ENCODE data around the gene MTR.
"Not testable (repeated sequence)": the region's sequence is repeated elsewhere in the genome, so short reads cannot be mapped to it uniquely, and the experiment has no call there.

The MTR gene

DNA sequence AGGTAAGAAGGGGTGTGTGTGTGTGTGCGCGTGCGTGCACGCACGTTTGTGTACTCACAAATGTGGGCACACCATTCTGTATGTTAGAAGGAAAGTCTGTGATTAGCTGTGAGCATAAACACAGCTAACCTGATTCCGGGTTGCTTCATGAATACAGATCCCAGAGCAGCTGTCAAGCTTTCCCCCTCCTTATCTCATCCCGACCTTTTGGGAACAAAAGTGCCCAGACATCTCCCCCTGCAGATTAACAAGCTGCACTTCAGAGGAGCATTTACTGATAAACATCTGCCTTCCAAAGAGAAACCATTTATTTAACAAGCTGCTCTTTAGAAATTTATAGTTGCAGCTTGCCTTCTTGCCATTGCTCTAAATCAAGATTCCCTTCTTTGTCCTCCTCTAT, 112.1 kb downstream of the MTR start:
- 83% methylated on average over 7 of the region's 7 CpGs for WGBS
- Histone ChIP-seq H3K4me1 (ENCODE audit: insufficient read depth, low read length) (no peaks in the 10 kb centered on the region), H3K27ac (ENCODE audit: low read depth, low read length) (no peak overlapping the region), H3K4me3 (ENCODE audit: low read length) (no peak overlapping the region), H3K27me3 (ENCODE audit: insufficient read depth, low read length) (no peaks in the 10 kb centered on the region), H3K9ac (ENCODE audit: low read depth, low read length) (no peak overlapping the region), H3K9me3 (ENCODE audit: insufficient read depth, low read depth, low read length) (no peaks in the 10 kb centered on the region; the same call in 1 of the 2 replicates), H3K36me3 (ENCODE audit: insufficient read depth, low read length) (no peaks in the 10 kb centered on the region)

DNA sequence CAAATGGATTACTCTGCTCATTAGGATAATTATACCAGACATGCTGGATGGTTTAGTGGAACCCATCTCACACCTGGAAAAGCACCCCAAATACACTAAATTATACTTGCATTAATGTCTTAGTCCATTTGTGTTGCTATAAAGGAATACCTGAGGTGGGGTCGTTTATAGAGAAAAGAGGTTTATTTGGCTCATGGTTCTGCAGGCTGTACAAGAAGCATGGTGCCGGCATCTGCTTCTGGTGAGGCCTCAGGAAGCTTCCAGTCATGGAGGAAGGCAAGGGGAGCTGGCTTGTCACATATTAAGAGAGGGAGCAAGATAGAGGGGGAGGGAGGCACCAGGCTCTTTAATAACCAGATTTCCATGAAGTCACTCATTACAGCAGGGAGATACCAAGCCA, 113.6 kb downstream of the MTR start:
- Histone ChIP-seq H3K36me3 (ENCODE audit: insufficient read depth, low read length) (no peaks in the 10 kb centered on the region), H3K4me3 (ENCODE audit: low read length) (no peak overlapping the region)
- WGBS, result 88% methylated on average over 2 of the region's 2 CpGs

DNA sequence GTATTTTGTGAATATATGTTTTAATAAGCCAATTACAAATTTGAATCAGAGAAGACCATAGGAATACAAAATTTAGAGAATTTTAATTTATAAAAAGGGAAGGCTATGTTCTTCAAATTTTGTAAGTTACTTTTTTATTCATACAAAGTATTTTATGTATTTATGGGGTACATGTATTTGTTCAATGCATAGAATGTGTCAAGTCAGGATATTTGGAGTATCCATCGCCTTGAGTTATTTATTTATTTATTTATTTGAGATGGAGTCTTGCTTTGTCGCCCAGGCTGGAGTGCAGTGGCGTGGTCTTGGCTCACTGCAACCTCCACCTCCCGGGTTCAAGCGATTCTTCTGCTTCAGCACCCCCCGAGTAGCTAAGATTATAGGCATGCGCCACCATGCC, 116.0 kb downstream of the MTR start:
- not testable (repeated sequence) for H3K9ac ChIP-seq (ENCODE audit: low read depth, low read length); H3K4me1 ChIP-seq (ENCODE audit: insufficient read depth, low read length); H3K4me3 ChIP-seq (ENCODE audit: low read length); H3K27me3 ChIP-seq (ENCODE audit: insufficient read depth, low read length); H3K27ac ChIP-seq (ENCODE audit: low read depth, low read length); H3K9me3 ChIP-seq (ENCODE audit: insufficient read depth, low read depth, low read length); H3K36me3 ChIP-seq (ENCODE audit: insufficient read depth, low read length)
- 97% methylated on average over 7 of the region's 7 CpGs for WGBS

More for the DNA sequence above, 113.6 kb downstream of the MTR start:
- H3K27me3 ChIP-seq (ENCODE audit: insufficient read depth, low read length), result no peaks in the 10 kb centered on the region
- no peaks in the 10 kb centered on the region; the same call in 1 of the 2 replicates for H3K9me3 ChIP-seq (ENCODE audit: insufficient read depth, low read depth, low read length)
- no peak overlapping the region for H3K9ac ChIP-seq (ENCODE audit: low read depth, low read length)
- H3K4me1 ChIP-seq (ENCODE audit: insufficient read depth, low read length), result no peaks in the 10 kb centered on the region
- H3K27ac ChIP-seq (ENCODE audit: low read depth, low read length), result no peak overlapping the region

DNA sequence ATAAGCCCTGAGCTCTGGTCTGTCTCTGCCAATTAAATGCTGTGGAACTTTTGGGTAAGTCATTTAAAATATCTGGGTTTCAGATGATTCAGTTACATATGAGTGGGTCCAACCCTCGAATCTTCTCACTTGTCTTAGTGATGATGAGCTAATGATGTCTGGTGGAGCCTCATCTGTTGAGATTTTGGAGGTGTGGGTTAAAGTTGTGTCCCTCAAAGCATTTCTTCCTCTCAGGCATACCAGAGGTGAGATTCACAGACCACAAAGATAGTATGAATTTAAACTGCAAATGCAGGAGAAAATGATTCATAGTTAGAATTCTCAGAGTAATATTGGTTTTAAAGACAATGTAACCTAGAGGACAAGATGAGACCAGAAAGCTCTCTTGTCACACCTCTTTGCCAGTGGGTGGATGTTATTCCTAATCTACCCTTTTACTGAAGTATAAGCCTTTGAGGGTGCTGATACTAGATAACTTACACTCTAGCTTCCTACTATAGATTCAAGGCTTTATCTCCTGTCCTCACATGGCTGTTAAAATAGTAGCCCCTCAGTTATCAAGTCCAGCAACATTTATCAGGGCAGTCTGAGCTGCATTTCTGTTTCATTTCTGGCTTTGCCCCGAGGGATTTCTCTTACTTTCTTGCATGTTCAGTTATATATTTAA, 118.4 kb downstream of the MTR start:
- 89% methylated on average over 1 of the region's 2 CpGs for WGBS
- H3K36me3 ChIP-seq (ENCODE audit: insufficient read depth, low read length), result no peaks in the 10 kb centered on the region
- no peak overlapping the region for H3K27ac ChIP-seq (ENCODE audit: low read depth, low read length)
- H3K4me3 ChIP-seq (ENCODE audit: low read length), result no peak overlapping the region
- H3K9ac ChIP-seq (ENCODE audit: low read depth, low read length), result no peak overlapping the region
- no peaks in the 10 kb centered on the region for H3K4me1 ChIP-seq (ENCODE audit: insufficient read depth, low read length)
- no peaks in the 10 kb centered on the region for H3K27me3 ChIP-seq (ENCODE audit: insufficient read depth, low read length)
- peaks cover 24% of the 10 kb centered on the region; the same call in 1 of the 2 replicates for H3K9me3 ChIP-seq (ENCODE audit: insufficient read depth, low read depth, low read length)

DNA sequence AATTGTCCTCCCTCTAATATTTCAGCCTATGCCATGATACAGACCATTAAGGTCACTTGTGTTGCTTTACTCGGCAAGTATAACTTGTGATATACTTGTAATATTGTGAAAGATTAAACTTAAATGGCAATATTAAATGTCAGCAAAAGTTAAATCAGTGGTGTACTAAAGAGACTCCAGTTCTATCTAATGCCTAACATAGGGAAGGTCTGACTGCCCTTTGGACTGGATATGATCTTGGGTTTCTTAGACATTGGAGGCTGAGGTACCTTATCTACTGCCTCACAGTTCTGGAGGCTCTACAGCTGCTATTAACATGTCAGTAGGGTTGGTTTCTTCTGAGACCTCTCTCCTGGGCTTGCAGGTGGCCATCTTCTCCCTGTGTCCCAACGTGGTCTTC, 119.3 kb downstream of the MTR start:
- no peaks in the 10 kb centered on the region for H3K36me3 ChIP-seq (ENCODE audit: insufficient read depth, low read length)
- no peak overlapping the region for H3K9ac ChIP-seq (ENCODE audit: low read depth, low read length)
- peaks cover 26% of the 10 kb centered on the region; the same call in 1 of the 2 replicates for H3K9me3 ChIP-seq (ENCODE audit: insufficient read depth, low read depth, low read length)
- H3K27me3 ChIP-seq (ENCODE audit: insufficient read depth, low read length), result no peaks in the 10 kb centered on the region
- no peaks in the 10 kb centered on the region for H3K4me1 ChIP-seq (ENCODE audit: insufficient read depth, low read length)
- 91% methylated on average over 2 of the region's 2 CpGs for WGBS
- H3K27ac ChIP-seq (ENCODE audit: low read depth, low read length), result no peak overlapping the region
- no peak overlapping the region for H3K4me3 ChIP-seq (ENCODE audit: low read length)

DNA sequence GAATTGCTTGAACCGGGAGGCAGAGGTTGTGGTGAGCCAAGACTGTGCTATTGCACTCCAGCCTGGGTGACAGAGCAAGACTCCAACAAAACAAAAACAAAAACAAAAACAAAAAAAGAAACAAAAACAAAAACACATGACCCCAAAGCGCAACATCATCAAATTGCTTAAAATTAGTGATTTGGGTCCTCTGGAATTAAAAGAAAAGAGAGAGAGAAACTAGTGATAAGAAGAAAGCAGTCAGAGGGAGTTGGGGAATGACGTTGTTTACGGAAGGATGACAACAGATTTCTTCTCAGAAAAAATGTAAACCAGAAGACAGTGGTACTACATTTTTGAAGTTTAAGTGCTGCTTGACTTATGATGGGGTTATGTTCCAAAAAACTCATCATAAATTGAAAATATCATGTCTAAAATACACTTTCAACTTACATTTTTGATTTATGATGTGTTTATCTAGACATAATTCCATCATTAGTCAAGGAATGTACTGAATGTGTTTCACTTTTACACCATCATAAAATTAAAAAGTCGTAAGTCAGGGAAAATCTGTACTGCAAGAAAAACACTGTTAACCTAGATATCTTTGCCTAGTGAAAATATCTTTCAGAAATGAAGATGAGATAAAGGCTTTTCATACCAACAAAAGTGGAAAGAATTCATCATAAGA, 121.2 kb downstream of the MTR start:
- Histone ChIP-seq H3K4me3 (ENCODE audit: low read length) (no peak overlapping the region), H3K27ac (ENCODE audit: low read depth, low read length) (no peak overlapping the region), H3K36me3 (ENCODE audit: insufficient read depth, low read length) (no peaks in the 10 kb centered on the region), H3K9ac (ENCODE audit: low read depth, low read length) (no peak overlapping the region), H3K4me1 (ENCODE audit: insufficient read depth, low read length) (no peaks in the 10 kb centered on the region), H3K27me3 (ENCODE audit: insufficient read depth, low read length) (no peaks in the 10 kb centered on the region), H3K9me3 (ENCODE audit: insufficient read depth, low read depth, low read length) (peaks cover 27% of the 10 kb centered on the region; the same call in 1 of the 2 replicates)
- WGBS, result 94% methylated on average over 4 of the region's 5 CpGs

DNA sequence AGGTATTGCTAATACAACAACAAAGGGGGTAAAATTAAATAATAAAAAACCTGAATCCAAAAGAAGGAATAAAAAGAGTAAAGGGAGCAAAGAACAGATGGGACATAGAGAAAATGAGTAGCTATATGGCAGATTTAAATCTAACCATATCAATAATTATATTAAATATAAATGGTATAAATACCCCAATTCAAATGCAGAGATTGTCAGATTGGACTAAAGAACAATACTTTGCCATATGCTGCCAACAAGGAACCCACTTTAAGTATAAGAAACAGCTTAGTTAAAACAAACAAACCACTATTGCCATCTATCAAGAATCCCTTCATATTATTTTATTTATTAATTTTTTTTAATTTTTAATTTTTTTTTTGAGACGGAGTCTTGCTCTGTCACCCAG, 122.4 kb downstream of the MTR start:
- no peaks in the 10 kb centered on the region for H3K4me1 ChIP-seq (ENCODE audit: insufficient read depth, low read length)
- 100% methylated on average over 1 of the region's 1 CpG for WGBS
- H3K9ac ChIP-seq (ENCODE audit: low read depth, low read length), result no peak overlapping the region
- H3K36me3 ChIP-seq (ENCODE audit: insufficient read depth, low read length), result no peaks in the 10 kb centered on the region
- no peak overlapping the region for H3K4me3 ChIP-seq (ENCODE audit: low read length)
- H3K27me3 ChIP-seq (ENCODE audit: insufficient read depth, low read length), result no peaks in the 10 kb centered on the region
- H3K27ac ChIP-seq (ENCODE audit: low read depth, low read length), result no peak overlapping the region
- peaks cover 27% of the 10 kb centered on the region; the same call in 1 of the 2 replicates for H3K9me3 ChIP-seq (ENCODE audit: insufficient read depth, low read depth, low read length)

DNA sequence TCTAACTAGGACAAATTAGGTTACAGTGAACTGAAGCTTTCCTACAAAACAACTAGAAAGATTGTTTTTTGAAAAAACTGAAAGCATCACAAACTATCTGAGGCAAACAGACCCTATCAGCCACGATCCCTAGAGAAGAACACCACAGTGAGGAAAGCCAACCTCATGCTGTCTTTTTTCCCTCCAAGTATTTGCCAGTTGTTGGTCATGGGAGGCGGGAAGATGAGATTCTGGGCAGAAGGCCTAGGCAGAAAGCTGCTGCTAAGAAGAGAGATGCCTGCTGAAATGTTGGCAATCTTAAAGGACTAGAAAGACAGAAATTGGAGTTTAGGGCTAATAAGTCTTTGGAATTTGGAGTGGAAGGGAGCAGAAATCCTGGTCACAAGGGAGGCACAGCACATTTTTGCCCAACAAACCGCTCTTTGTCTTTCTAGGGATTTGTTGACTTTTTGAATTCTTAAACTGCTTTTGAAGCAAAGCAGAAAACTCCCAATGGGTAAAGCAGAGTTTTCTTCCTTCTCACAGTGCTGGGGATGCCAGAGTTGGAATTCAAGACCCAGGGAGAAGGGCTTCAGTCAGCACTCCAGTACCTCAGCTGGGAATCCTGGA, 125.3 kb downstream of the MTR start:
- no peaks in the 10 kb centered on the region for H3K36me3 ChIP-seq (ENCODE audit: insufficient read depth, low read length)
- no peak overlapping the region for H3K9ac ChIP-seq (ENCODE audit: low read depth, low read length)
- H3K4me3 ChIP-seq (ENCODE audit: low read length), result no peak overlapping the region
- peaks cover 24% of the 10 kb centered on the region; the same call in 1 of the 2 replicates for H3K9me3 ChIP-seq (ENCODE audit: insufficient read depth, low read depth, low read length)
- no peak overlapping the region for H3K27ac ChIP-seq (ENCODE audit: low read depth, low read length)
- no peaks in the 10 kb centered on the region for H3K4me1 ChIP-seq (ENCODE audit: insufficient read depth, low read length)
- WGBS, result 92% methylated on average over 3 of the region's 3 CpGs
- no peaks in the 10 kb centered on the region for H3K27me3 ChIP-seq (ENCODE audit: insufficient read depth, low read length)

DNA sequence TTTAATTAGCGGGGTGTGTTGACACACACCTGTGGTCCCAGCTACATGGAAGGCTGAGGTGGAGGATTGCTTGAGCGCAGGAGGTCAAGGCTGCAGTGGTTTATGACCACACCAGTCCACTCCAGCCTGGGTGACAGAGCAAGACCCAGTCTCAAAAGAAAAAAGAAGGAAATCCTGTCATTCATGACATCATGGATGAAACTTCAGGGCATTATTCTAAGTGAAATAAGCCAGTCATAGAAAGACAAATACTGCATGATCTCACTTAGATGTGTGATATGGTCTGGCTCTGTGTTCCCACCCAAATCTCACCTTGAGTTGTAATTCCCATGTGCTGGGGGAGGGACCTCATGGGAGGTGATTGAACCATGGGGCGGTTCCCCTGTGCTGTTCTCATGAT, 126.5 kb downstream of the MTR start:
- H3K27me3 ChIP-seq (ENCODE audit: insufficient read depth, low read length), result no peaks in the 10 kb centered on the region
- no peak overlapping the region for H3K9ac ChIP-seq (ENCODE audit: low read depth, low read length)
- no peaks in the 10 kb centered on the region for H3K36me3 ChIP-seq (ENCODE audit: insufficient read depth, low read length)
- peaks cover 13% of the 10 kb centered on the region; the same call in 1 of the 2 replicates for H3K9me3 ChIP-seq (ENCODE audit: insufficient read depth, low read depth, low read length)
- H3K4me1 ChIP-seq (ENCODE audit: insufficient read depth, low read length), result no peaks in the 10 kb centered on the region
- WGBS, result 95% methylated on average over 3 of the region's 3 CpGs
- H3K4me3 ChIP-seq (ENCODE audit: low read length), result no peak overlapping the region
- H3K27ac ChIP-seq (ENCODE audit: low read depth, low read length), result no peak overlapping the region

DNA sequence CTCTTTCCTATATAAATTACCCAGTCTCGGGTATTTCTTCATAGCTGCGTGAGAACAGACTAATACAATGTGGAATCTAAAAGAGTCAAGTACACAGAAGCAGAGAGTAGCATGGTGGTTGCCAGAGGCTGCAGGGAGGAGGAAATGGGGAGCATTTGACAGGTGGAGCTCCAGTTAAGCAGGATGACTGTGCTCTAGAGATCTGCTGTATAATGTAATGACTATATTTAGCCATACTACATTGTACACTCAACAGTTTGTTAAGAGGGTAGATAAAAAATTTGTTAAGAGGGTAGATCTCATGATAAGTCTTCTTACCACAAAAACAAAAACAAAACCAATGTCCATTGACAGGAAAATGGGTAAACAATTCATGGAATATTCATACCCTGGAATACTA, 127.1 kb downstream of the MTR start:
- Histone ChIP-seq H3K4me3 (ENCODE audit: low read length) (no peak overlapping the region), H3K9ac (ENCODE audit: low read depth, low read length) (no peak overlapping the region), H3K27ac (ENCODE audit: low read depth, low read length) (no peak overlapping the region), H3K36me3 (ENCODE audit: insufficient read depth, low read length) (no peaks in the 10 kb centered on the region), H3K27me3 (ENCODE audit: insufficient read depth, low read length) (no peaks in the 10 kb centered on the region), H3K9me3 (ENCODE audit: insufficient read depth, low read depth, low read length) (peaks cover 7% of the 10 kb centered on the region; the same call in 1 of the 2 replicates), H3K4me1 (ENCODE audit: insufficient read depth, low read length) (no peaks in the 10 kb centered on the region)
- WGBS, result 81% methylated on average over 2 of the region's 2 CpGs

DNA sequence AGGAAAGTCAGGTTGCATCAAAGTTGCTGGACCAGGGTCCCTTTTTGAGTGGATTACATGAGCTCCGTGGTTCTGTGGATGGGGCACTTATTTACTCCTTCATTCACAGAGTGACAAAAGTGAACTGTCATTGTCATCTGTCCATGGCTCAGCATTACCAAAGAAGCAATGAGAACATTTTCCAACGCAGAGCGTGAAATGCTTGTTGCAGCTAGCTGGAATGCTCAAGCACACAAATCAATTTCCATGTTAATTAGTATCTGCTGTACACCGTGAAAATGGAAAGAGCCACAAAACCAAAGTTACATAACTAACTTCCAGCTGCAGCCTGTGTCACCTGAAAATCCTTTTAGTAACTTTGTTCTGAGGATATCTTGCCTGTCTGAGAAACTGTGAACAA, 130.3 kb downstream of the MTR start:
- 91% methylated on average over 4 of the region's 4 CpGs for whole genome bisulfite sequencing

More for the DNA sequence above, 130.3 kb downstream of the MTR start:
- no peak overlapping the region for H3K4me3 ChIP-seq (ENCODE audit: low read length)
- H3K4me1 ChIP-seq (ENCODE audit: insufficient read depth, low read length), result no peaks in the 10 kb centered on the region
- no peak overlapping the region for H3K9ac ChIP-seq (ENCODE audit: low read depth, low read length)
- H3K9me3 ChIP-seq (ENCODE audit: insufficient read depth, low read depth, low read length), result 0 out of 2 replicates have a peak, but pooled peaks cover 3% of the 10 kb centered on the region
- H3K27ac ChIP-seq (ENCODE audit: low read depth, low read length), result no peak overlapping the region
- H3K36me3 ChIP-seq (ENCODE audit: insufficient read depth, low read length), result no peaks in the 10 kb centered on the region
- no peaks in the 10 kb centered on the region for H3K27me3 ChIP-seq (ENCODE audit: insufficient read depth, low read length)

Data from HUES64 (cell line).